MM.1S (cell line): ENCODE data around the gene DHRSX.

Source experiments
- CTCF ChIP-seq: fragments of 300-600 bp; sonication (generic); IDR thresholded peaks from 2 replicates; pipeline ENCODE4 v1.5.1; 2016; ENCODE audit warnings: antibody characterized with exemption, low read length, mixed read lengths
- EZH2 ChIP-seq: fragments of 300-600 bp; sonication (generic); optimal IDR thresholded peaks from 2 replicates; pipeline ENCODE3; 2017; ENCODE audit warnings: low read depth, mild to moderate bottlenecking, antibody characterized with exemption, low read length, mixed read lengths
- EZH2phosphoT487 ChIP-seq: fragments of 300-600 bp; sonication (generic); IDR thresholded peaks from 2 replicates; pipeline ENCODE4 v1.6.1; 2018; ENCODE audit warnings: antibody characterized with exemption, low read length

- TF ChIP-seq CTCF = no peak
- no peak for TF ChIP-seq EZH2phosphoT487
- TF ChIP-seq EZH2 = no peak
Measured at GRCh38 chrX:2461711-2462016, 39.1 kb downstream of the DHRSX start.
